Endothelial cell (in vitro differentiated cells): Measurements from ENCODE around the gene LUC7L. TPM values are rescaled to one million over a fixed set of nuclear protein-coding genes. Genes with fewer than 3 reads are reported as not detected.
"Not testable (repeated sequence)": the region's sequence is repeated elsewhere in the genome, so short reads cannot be mapped to it uniquely, and the experiment has no call there.

Experiments used
- DNase-seq: peaks from one replicate; pipeline ENCODE4 v3.0.0; 2021; ENCODE audit warnings: low spot score
- H3K27ac Mint-ChIP-seq: one replicate; pipeline ENCODE4 v1.8.0; 2021; ENCODE audit warnings: mixed read lengths, inconsistent platforms; ENCODE audit not compliant: unreplicated experiment
- H3K27me3 Mint-ChIP-seq: one replicate; pipeline ENCODE4 v1.8.0; 2021; ENCODE audit warnings: mild to moderate bottlenecking, moderate library complexity, mixed read lengths, inconsistent platforms; ENCODE audit not compliant: unreplicated experiment
- H3K36me3 Mint-ChIP-seq: one replicate; pipeline ENCODE4 v1.8.0; 2021; ENCODE audit warnings: mild to moderate bottlenecking, low read depth, mixed read lengths, inconsistent platforms; ENCODE audit not compliant: unreplicated experiment
- H3K4me1 Mint-ChIP-seq: one replicate; pipeline ENCODE4 v1.8.0; 2021; ENCODE audit warnings: mild to moderate bottlenecking, mixed read lengths, inconsistent platforms; ENCODE audit not compliant: unreplicated experiment
- H3K4me3 Mint-ChIP-seq: one replicate; pipeline ENCODE4 v1.8.0; 2021; ENCODE audit warnings: mild to moderate bottlenecking, mixed read lengths, inconsistent platforms; ENCODE audit not compliant: unreplicated experiment
- H3K9me3 Mint-ChIP-seq: one replicate; pipeline ENCODE4 v1.8.0; 2021; ENCODE audit warnings: mixed read lengths, inconsistent platforms; ENCODE audit not compliant: unreplicated experiment
- total RNA-seq: library from RNA; stranded (reverse); fragmentation: NEBNext Ultra II Directional; extraction: Animal tissue kit (Norgen Biotek cat#: 25700); gene quantifications from one replicate; pipeline ENCODE4 v1.2.1, GENCODE V29; 2021; ENCODE audit not compliant: unreplicated experiment
- TF ChIP-seq, protein P1 (sequence below): fragments of 200-600 bp; sonication (generic); IDR thresholded peaks from one replicate; pipeline ENCODE4 v1.5.0; 2021; ENCODE audit warnings: antibody characterized with exemption; ENCODE audit not compliant: unreplicated experiment

The LUC7L gene
- total RNA-seq, 1 donor from 2014 or later: 92.2 TPM

DNA sequence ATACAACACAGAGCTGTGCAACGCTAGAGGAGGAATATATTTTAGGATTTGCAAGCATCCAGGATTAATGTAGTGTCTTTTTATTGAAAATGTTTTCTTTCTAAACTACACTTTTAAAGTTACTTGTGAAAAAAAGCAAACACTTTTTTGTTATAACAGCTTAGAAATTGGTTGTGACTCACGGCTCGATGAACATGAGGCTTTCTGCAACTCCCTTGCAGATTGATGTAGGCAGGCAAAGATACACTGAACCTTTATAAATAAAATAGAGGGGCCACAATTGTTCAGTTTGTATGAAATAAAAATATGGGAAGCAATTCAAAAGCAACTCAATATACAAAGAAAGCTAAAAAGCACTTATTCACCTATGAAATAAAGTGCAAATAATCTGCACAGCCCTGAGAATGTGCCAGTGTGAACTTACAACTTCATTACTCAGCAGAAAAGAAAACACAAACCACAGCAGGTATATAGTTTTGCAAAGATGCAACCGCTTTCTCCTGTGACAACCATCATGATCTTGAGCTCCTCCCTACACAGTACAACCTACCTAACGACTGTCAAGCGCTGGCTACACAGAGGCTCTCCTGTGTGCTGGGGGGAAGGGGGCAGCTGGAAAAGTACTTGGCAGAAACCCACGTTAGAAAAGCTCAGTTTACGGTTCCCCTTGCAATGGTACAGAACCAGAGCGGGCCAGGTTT is 948 bp downstream of the LUC7L start:
- no peaks in the 10 kb centered on the region for H3K9me3 Mint-ChIP-seq
- TF ChIP-seq, protein P1, sequence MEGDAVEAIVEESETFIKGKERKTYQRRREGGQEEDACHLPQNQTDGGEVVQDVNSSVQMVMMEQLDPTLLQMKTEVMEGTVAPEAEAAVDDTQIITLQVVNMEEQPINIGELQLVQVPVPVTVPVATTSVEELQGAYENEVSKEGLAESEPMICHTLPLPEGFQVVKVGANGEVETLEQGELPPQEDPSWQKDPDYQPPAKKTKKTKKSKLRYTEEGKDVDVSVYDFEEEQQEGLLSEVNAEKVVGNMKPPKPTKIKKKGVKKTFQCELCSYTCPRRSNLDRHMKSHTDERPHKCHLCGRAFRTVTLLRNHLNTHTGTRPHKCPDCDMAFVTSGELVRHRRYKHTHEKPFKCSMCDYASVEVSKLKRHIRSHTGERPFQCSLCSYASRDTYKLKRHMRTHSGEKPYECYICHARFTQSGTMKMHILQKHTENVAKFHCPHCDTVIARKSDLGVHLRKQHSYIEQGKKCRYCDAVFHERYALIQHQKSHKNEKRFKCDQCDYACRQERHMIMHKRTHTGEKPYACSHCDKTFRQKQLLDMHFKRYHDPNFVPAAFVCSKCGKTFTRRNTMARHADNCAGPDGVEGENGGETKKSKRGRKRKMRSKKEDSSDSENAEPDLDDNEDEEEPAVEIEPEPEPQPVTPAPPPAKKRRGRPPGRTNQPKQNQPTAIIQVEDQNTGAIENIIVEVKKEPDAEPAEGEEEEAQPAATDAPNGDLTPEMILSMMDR: no peak
- no peak for DNase-seq
- peaks cover 10% of the 10 kb centered on the region for H3K4me1 Mint-ChIP-seq
- H3K36me3 Mint-ChIP-seq: peaks cover 15% of the 10 kb centered on the region
- H3K27ac Mint-ChIP-seq: peak overlapping the region; percentile 89
- peaks cover 3% of the 10 kb centered on the region for H3K27me3 Mint-ChIP-seq
- H3K4me3 Mint-ChIP-seq: peak overlapping the region; percentile 97

DNA sequence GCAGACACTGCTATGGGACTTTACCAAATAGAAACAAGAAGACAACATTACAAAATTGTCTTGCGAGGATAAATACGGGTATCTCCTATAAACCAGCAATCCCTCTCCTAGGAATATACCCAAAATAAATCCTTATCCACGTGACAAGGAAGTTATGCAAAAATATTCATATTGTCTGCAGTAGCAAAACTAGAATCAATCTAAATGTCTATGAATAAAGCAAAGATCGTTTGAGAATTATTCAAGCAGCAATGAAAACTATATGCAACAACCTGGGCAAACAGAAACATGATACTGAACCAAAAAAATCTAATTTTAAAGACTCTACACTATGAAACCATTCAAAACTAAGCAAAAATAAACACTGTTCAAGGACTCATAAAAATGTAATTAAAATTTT is 9.2 kb downstream of the LUC7L start:
- no peak overlapping the region for H3K27ac Mint-ChIP-seq
- H3K4me3 Mint-ChIP-seq: peak overlapping the region; percentile 48
- H3K9me3 Mint-ChIP-seq: no peaks in the 10 kb centered on the region
- TF ChIP-seq, protein P1: no peak
- peaks cover 23% of the 10 kb centered on the region for H3K36me3 Mint-ChIP-seq
- H3K27me3 Mint-ChIP-seq: no peaks in the 10 kb centered on the region
- H3K4me1 Mint-ChIP-seq: no peaks in the 10 kb centered on the region
- no peak for DNase-seq

- peaks cover 13% of the 10 kb centered on the region for H3K36me3 Mint-ChIP-seq
Observed at GRCh38 chr16:212999-213398, 16.2 kb downstream of the LUC7L start.

DNA sequence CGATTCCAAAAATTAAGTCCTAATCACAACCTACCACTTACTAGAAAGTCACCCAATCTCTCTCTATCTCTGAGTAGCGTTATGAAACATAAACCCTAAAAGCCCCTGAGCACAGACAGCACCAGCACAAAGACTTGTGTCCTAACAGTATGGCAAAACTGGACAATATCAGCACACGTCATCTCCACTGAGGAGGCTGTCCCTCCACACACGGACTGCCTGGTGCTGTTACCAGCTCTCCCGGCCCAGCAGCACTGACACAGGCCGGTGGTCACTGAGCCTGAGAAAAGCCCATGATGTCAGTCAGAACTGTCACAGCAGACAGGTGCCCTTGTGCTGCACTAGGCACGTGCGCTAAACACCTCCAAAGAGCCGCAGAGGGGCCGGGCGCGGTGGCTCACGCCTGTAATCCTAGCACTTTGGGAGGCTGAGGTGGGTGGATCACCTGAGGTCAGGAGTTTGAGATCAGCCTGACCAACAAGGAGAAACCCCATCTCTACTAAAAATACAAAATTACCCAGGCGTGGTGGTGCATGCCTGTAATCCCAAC is 17.5 kb downstream of the LUC7L start:
- H3K27ac Mint-ChIP-seq: not testable (repeated sequence)
- H3K36me3 Mint-ChIP-seq: peaks cover 14% of the 10 kb centered on the region

More at GRCh38 chr16:212999-213398, 16.2 kb downstream of the LUC7L start:
- no peaks in the 10 kb centered on the region for H3K9me3 Mint-ChIP-seq
- no peak for DNase-seq
- H3K27ac Mint-ChIP-seq: no peak overlapping the region
- H3K4me3 Mint-ChIP-seq: no peak overlapping the region
- TF ChIP-seq, protein P1: no peak
- peaks cover 4% of the 10 kb centered on the region for H3K27me3 Mint-ChIP-seq
- H3K4me1 Mint-ChIP-seq: no peaks in the 10 kb centered on the region

GRCh38 chr16:209359-209758 is 19.9 kb downstream of the LUC7L start:
- H3K27me3 Mint-ChIP-seq, H3K4me1 Mint-ChIP-seq, H3K4me3 Mint-ChIP-seq, H3K27ac Mint-ChIP-seq, H3K9me3 Mint-ChIP-seq, DNase-seq: not testable (repeated sequence)
- peaks cover 19% of the 10 kb centered on the region for H3K36me3 Mint-ChIP-seq

More for the DNA sequence above, 17.5 kb downstream of the LUC7L start:
- H3K9me3 Mint-ChIP-seq, DNase-seq, H3K4me1 Mint-ChIP-seq, H3K27me3 Mint-ChIP-seq, H3K4me3 Mint-ChIP-seq: not testable (repeated sequence)

- not testable (repeated sequence) for H3K27ac Mint-ChIP-seq, H3K9me3 Mint-ChIP-seq, H3K4me1 Mint-ChIP-seq, H3K4me3 Mint-ChIP-seq, DNase-seq, H3K27me3 Mint-ChIP-seq
- H3K36me3 Mint-ChIP-seq: peaks cover 24% of the 10 kb centered on the region
Observed at GRCh38 chr16:204046-204445, 25.2 kb downstream of the LUC7L start.
